Measurements from ENCODE around the gene ZNF236. TPM values are rescaled to one million over a fixed set of nuclear protein-coding genes. Genes with fewer than 3 reads are reported as not detected.

The ZNF236 gene
- total and polyA plus RNA-seq, 2 of the 8 experiments (the other 6 are each of a cell fraction or from before 2014, with no cell fraction given) = 6.7 to 14.5 TPM

DNA sequence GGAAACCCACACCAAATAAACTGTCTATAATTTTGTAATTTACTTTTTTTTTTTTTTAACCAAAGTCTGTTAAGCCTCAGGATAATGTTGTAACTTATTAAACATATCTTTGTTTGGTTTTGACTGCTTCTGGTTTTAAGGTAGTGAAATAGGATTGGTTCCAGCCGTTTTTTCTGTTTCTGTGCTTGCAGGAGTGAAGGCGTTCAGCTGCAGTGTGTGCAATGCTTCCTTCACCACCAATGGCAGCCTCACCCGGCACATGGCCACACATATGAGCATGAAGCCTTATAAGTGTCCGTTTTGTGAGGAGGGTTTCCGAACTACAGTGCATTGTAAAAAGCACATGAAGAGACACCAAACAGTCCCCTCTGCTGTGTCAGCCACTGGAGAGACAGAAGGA lies 93.1 kb downstream of the ZNF236 start:
- CTCF ChIA-PET (ENCODE audit: partially characterized antibody) = no interaction called here
- H3K4me3 ChIP-seq (ENCODE audit: extremely low read depth in 1 of 4, insufficient read depth in 2 of 4, low read depth in 3 of 4, low read length in 4 of 4) = no peak overlapping the region
- peaks cover 5 to 32% (median 18%) of the 10 kb centered on the region in 4 experiments for H3K36me3 ChIP-seq (ENCODE audit: control insufficient read depth in 2 of 4, insufficient read depth in 4 of 4, low read length in 3 of 4)
- H3K79me1 ChIP-seq (ENCODE audit: low read depth, low read length) = no peaks in the 10 kb centered on the region
- H4K8ac ChIP-seq (ENCODE audit: extremely low read depth, insufficient read depth, low read length) = no peak overlapping the region
- no peak overlapping the region for H2BK5ac ChIP-seq (ENCODE audit: low read depth, low read length)
- DNase-seq (ENCODE audit: low read depth in 1 of 2, low spot score in 2 of 2) (no peak), FAIRE-seq (no peak)
- no peak overlapping the region for H3K56ac ChIP-seq (replicated peaks; ENCODE audit: insufficient read length, low read depth, low read length)
- H3K79me2 ChIP-seq (ENCODE audit: control insufficient read depth in 1 of 2, insufficient read depth in 2 of 2, low read length in 2 of 2) = no peaks in the 10 kb centered on the region
- H2BK20ac ChIP-seq (ENCODE audit: low read length) = no peak overlapping the region
- POLR2A ChIA-PET (ENCODE audit: partially characterized antibody) = no interaction called here
- no peaks in the 10 kb centered on the region for H4K20me1 ChIP-seq (replicated peaks in 1 of 2; ENCODE audit: control insufficient read depth in 1 of 2, insufficient read depth in 2 of 2, low read length in 2 of 2)
- WGBS, 2 experiments (ENCODE audit: extremely low coverage in 1 of 2, insufficient coverage in 1 of 2, insufficient read length in 1 of 2, insufficient replicate concordance in 2 of 2, low coverage in 1 of 2, low lambda C conversion rate in 2 of 2, missing lambda C conversion rate in 1 of 2) = 95% methylated on average over 5 of the region's 5 CpGs; no CpG with 5 or more reads in 1 of the 2 experiments
- no peak overlapping the region for H2BK120ac ChIP-seq (replicated peaks; ENCODE audit: low read depth, low read length)
- H3K23ac ChIP-seq (ENCODE audit: insufficient read length) = no peak overlapping the region
- no peaks in the 10 kb centered on the region for H3K4me1 ChIP-seq (replicated peaks in 1 of 4; ENCODE audit: control insufficient read depth in 3 of 4, insufficient read depth in 4 of 4, low read length in 3 of 4)
- no peaks in the 10 kb centered on the region for H3K27me3 ChIP-seq (replicated peaks in 1 of 4; ENCODE audit: control insufficient read depth in 3 of 4, extremely low read depth in 1 of 4, insufficient read depth in 3 of 4, low read length in 3 of 4)
- H2AFZ ChIP-seq (ENCODE audit: low read length) = no peak overlapping the region
- no peak overlapping the region for H3K4ac ChIP-seq (replicated peaks; ENCODE audit: insufficient read length, low read depth, low read length)
- H3K18ac ChIP-seq (ENCODE audit: extremely low read depth, low read length) = no peak overlapping the region
- H3K9ac ChIP-seq (replicated peaks in 1 of 4; ENCODE audit: extremely low read depth in 1 of 4, low read depth in 3 of 4, low read length in 3 of 4) = no peak overlapping the region
- H3K9me3 ChIP-seq (ENCODE audit: insufficient read depth in 2 of 2, low read depth in 1 of 2, low read length in 1 of 2) = no peaks in the 10 kb centered on the region
- H2BK12ac ChIP-seq (ENCODE audit: low read depth, low read length) = no peak overlapping the region
- H3K27ac ChIP-seq (ENCODE audit: low read depth, low read length) = no peak overlapping the region
- H4K5ac ChIP-seq (ENCODE audit: insufficient read length, low read depth, low read length) = no peak overlapping the region
- no peak overlapping the region for H4K91ac ChIP-seq (replicated peaks; ENCODE audit: insufficient read length, low read length)
- H2BK15ac ChIP-seq (ENCODE audit: low read length) = no peak overlapping the region
- no peaks in the 10 kb centered on the region for H3K23me2 ChIP-seq (ENCODE audit: low read depth, low read length)
- H3K4me2 ChIP-seq (ENCODE audit: insufficient read depth in 1 of 2, low read depth in 2 of 2, low read length in 2 of 2) = no peak overlapping the region
- no peak overlapping the region for H2AK5ac ChIP-seq (ENCODE audit: low read depth, low read length)
- no peak overlapping the region for H3K14ac ChIP-seq (ENCODE audit: insufficient read length)
- TF ChIP-seq SRF (IDR thresholded peaks at IDR 0.05; ENCODE audit: low read depth, low read length) (no peak), SP2 (IDR thresholded peaks at IDR 0.05; ENCODE audit: low read length) (no peak), HDAC6 (IDR thresholded peaks at IDR 0.05; ENCODE audit: low read depth, low read length) (no peak), ZNF274 (IDR thresholded peaks at IDR 0.05; ENCODE audit: borderline replicate concordance, extremely low read depth, low read length) (no peak), CBX8 (IDR thresholded peaks at IDR 0.05; ENCODE audit: borderline replicate concordance, low read depth, low read length) (no peak), TAF1 (IDR thresholded peaks at IDR 0.05; ENCODE audit: low read depth, low read length) (no peak), SP4 (IDR thresholded peaks at IDR 0.05; ENCODE audit: low read length) (no peak)
- TF ChIP-seq, protein P1, sequence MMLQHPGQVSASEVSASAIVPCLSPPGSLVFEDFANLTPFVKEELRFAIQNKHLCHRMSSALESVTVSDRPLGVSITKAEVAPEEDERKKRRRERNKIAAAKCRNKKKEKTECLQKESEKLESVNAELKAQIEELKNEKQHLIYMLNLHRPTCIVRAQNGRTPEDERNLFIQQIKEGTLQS (IDR thresholded peaks at IDR 0.05; ENCODE audit: insufficient read depth, low read depth, low read length) = no peak
- TF ChIP-seq, protein P2, sequence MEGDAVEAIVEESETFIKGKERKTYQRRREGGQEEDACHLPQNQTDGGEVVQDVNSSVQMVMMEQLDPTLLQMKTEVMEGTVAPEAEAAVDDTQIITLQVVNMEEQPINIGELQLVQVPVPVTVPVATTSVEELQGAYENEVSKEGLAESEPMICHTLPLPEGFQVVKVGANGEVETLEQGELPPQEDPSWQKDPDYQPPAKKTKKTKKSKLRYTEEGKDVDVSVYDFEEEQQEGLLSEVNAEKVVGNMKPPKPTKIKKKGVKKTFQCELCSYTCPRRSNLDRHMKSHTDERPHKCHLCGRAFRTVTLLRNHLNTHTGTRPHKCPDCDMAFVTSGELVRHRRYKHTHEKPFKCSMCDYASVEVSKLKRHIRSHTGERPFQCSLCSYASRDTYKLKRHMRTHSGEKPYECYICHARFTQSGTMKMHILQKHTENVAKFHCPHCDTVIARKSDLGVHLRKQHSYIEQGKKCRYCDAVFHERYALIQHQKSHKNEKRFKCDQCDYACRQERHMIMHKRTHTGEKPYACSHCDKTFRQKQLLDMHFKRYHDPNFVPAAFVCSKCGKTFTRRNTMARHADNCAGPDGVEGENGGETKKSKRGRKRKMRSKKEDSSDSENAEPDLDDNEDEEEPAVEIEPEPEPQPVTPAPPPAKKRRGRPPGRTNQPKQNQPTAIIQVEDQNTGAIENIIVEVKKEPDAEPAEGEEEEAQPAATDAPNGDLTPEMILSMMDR (IDR thresholded peaks at IDR 0.05; ENCODE audit: control extremely low read depth in 1 of 3, insufficient read depth in 1 of 3, low read depth in 1 of 3, low read length in 3 of 3) = no peak

Data from H1 (cell line).